CD14-positive monocyte (primary cell): ENCODE results near the gene KLHL10. TPM values are rescaled to one million over a fixed set of nuclear protein-coding genes. Genes with fewer than 3 reads are reported as not detected.

Experiments
- DNase-seq, 3 donors: peaks; one replicate each; pipeline ENCODE4 v3.0.0-alpha.2; 2011 to 2022
- H2AFZ ChIP-seq: 2 replicates; pipeline ENCODE4 v1.6.0; 2012; ENCODE audit warnings: mild to moderate bottlenecking, low read depth, low read length, inconsistent platforms; ENCODE audit not compliant: insufficient read depth, poor library complexity, severe bottlenecking
- H3K27ac ChIP-seq, 2 donors: 1 replicate in 1 of 2; 2 replicates in 1 of 2; pipeline ENCODE4 v1.5.1; 2012 to 2013; ENCODE audit warnings: low read length in 2 of 2, control low read depth in 1 of 2, inconsistent platforms in 1 of 2, low read depth in 1 of 2, mild to moderate bottlenecking in 1 of 2
- H3K27me3 ChIP-seq, 2 donors: one replicate each; pipeline versions ENCODE4 v1.6.0 to v1.6.1; 2011 to 2013; ENCODE audit warnings: low read length in 2 of 2; ENCODE audit not compliant: control insufficient read depth in 2 of 2, insufficient read depth in 2 of 2
- H3K36me3 ChIP-seq, 2 donors: replicated peaks in 1 of 2; 1 replicate in 1 of 2; 2 replicates in 1 of 2; pipeline versions ENCODE4 v1.5.1 to v1.6.1; 2012 to 2013; ENCODE audit warnings: low read length in 2 of 2, control low read depth in 1 of 2, inconsistent platforms in 1 of 2, mild to moderate bottlenecking in 1 of 2; ENCODE audit not compliant: insufficient read depth in 2 of 2, control insufficient read depth in 1 of 2
- H3K4me1 ChIP-seq, 2 donors: 1 replicate in 1 of 2; 2 replicates in 1 of 2; pipeline versions ENCODE4 v1.5.1 to v1.6.1; 2012 to 2013; ENCODE audit warnings: low read length in 2 of 2, control low read depth in 1 of 2, inconsistent platforms in 1 of 2, mild to moderate bottlenecking in 1 of 2, moderate library complexity in 1 of 2; ENCODE audit not compliant: insufficient read depth in 2 of 2, control insufficient read depth in 1 of 2
- H3K4me2 ChIP-seq: replicated peaks from 2 replicates; pipeline ENCODE3; 2012; ENCODE audit warnings: low read length, moderate library complexity, mild to moderate bottlenecking; ENCODE audit not compliant: poor library complexity, severe bottlenecking; ENCODE audit errors: extremely low read depth
- H3K4me3 ChIP-seq, 3 experiments: fragments of 200-600 bp in 1 of 3; sonication (generic) in 1 of 3; replicated peaks in 1 of 3; 1 replicate in 2 of 3; 2 replicates in 1 of 3; pipeline ENCODE4 v1.5.1; 2011 to 2013; ENCODE audit warnings: low read length in 3 of 3, mild to moderate bottlenecking in 3 of 3, control low read depth in 2 of 3, low read depth in 2 of 3, inconsistent platforms in 1 of 3, moderate library complexity in 1 of 3
- H3K79me2 ChIP-seq: 2 replicates; pipeline ENCODE4 v1.6.0; 2012; ENCODE audit warnings: mild to moderate bottlenecking, control low read depth, inconsistent platforms, low read length, moderate library complexity; ENCODE audit not compliant: insufficient read depth
- H3K9ac ChIP-seq: 2 replicates; pipeline ENCODE4 v1.6.0; 2017; ENCODE audit warnings: low read length, mild to moderate bottlenecking; ENCODE audit not compliant: insufficient read depth, poor library complexity, severe bottlenecking
- H3K9me3 ChIP-seq, 2 donors: replicated peaks in 1 of 2; 1 replicate in 1 of 2; 2 replicates in 1 of 2; pipeline versions ENCODE4 v1.5.1 to v1.6.1; 2012 to 2013; ENCODE audit warnings: low read length in 2 of 2, control low read depth in 1 of 2; ENCODE audit not compliant: control insufficient read depth in 1 of 2, insufficient read depth in 1 of 2
- H4K20me1 ChIP-seq: 2 replicates; pipeline ENCODE4 v1.6.0; 2012; ENCODE audit warnings: mild to moderate bottlenecking, low read length, control low read depth, moderate library complexity; ENCODE audit not compliant: insufficient read depth
- H3K27ac Mint-ChIP-seq, 7 donors: one replicate each; pipeline ENCODE4 v1.8.0; 2020; ENCODE audit warnings: mild to moderate bottlenecking in 7 of 7, mixed read lengths in 7 of 7, moderate library complexity in 6 of 7, inconsistent platforms in 2 of 7
- H3K27me3 Mint-ChIP-seq, 3 donors: one replicate each; pipeline ENCODE4 v1.8.0; 2021 to 2022; ENCODE audit warnings: low read depth in 3 of 3, mild to moderate bottlenecking in 3 of 3, mixed read lengths in 3 of 3, moderate library complexity in 3 of 3, inconsistent platforms in 1 of 3
- H3K36me3 Mint-ChIP-seq, 2 donors: one replicate each; pipeline ENCODE4 v1.8.0; 2020; ENCODE audit warnings: mixed read lengths in 2 of 2, inconsistent platforms in 1 of 2, mild to moderate bottlenecking in 1 of 2
- H3K4me1 Mint-ChIP-seq: one replicate; pipeline ENCODE4 v1.8.0; 2020; ENCODE audit warnings: mild to moderate bottlenecking, mixed read lengths
- H3K4me3 Mint-ChIP-seq, 2 donors: one replicate each; pipeline ENCODE4 v1.8.0; 2020; ENCODE audit warnings: mild to moderate bottlenecking in 2 of 2, mixed read lengths in 2 of 2, moderate library complexity in 1 of 2
- H3K9me3 Mint-ChIP-seq, 7 donors: one replicate each; pipeline ENCODE4 v1.8.0; 2020 to 2022; ENCODE audit warnings: mixed read lengths in 7 of 7, mild to moderate bottlenecking in 6 of 7, moderate library complexity in 6 of 7, inconsistent platforms in 2 of 7
- WGBS: methylation state at CpG from one replicate; pipeline ENCODE4 v1.1.5; 2013; ENCODE audit warnings: missing lambda C conversion rate; ENCODE audit not compliant: insufficient coverage; 5-methylcytosine and 5-hydroxymethylcytosine counted together
- intact Hi-C, 2 donors: fragments of 100-400 bp; cut with micrococcal nuclease; formaldehyde crosslinking; loops; one replicate each; pipeline versions ENCODE4 v1.15.0 to v1.15.1; 2023
- polyA plus RNA-seq, 3 donors: library from polyadenylated mRNA; depleted of rRNA in 1 of 3; unstranded in 2 of 3; stranded (reverse) in 1 of 3; fragments of 300-500 nt in 2 of 3; fragments of >200 nt in 1 of 3; fragmentation: Illumina TruSeq in 2 of 3; gene quantifications; 1 replicate in 2 of 3; 2 replicates in 1 of 3; pipeline ENCODE4 v1.2.3, GENCODE V29; 2012 to 2021
- TF ChIP-seq, protein P1 (sequence below): fragments of 200-600 bp; IDR thresholded peaks from one replicate; pipeline ENCODE4 v1.8.0; 2022; ENCODE audit warnings: antibody characterized with exemption, mild to moderate bottlenecking

Gene KLHL10
- polyA plus RNA-seq, 3 donors, result 0.15 TPM; not detected in 2

DNA sequence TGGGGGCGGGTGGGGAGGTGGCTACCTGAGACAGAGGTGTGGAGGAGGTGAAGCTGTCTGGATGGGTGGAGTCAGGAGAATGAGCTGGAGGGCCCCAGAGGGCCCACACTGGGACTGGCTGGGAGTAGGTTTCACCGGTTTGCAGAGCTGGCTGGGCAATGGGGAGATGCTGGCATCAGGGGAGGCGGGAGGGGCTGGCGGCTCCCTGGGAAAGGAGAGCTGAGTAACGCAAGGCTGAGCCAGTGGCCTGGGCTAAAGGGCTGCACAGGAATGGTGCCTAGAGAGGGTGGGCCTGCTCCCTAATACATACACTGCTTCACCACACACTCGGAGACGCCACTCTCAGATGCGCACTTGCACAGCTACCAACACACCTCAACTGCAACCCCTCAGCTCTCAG lies 38.3 kb upstream of the KLHL10 start:
- Mint-ChIP-seq H3K36me3 (no peaks in the 10 kb centered on the region), H3K4me1 (peaks cover 24% of the 10 kb centered on the region), H3K4me3 (no peak overlapping the region), H3K27ac (no peak overlapping the region), H3K27me3 (peaks cover 0 to 7% (median 5%) of the 10 kb centered on the region in 3 donors), H3K9me3 (peaks cover 0 to 2% (median 0%) of the 10 kb centered on the region in 7 donors)
- Histone ChIP-seq H3K9me3 (no peaks in the 10 kb centered on the region), H3K27me3 (no peaks in the 10 kb centered on the region), H3K79me2 (no peaks in the 10 kb centered on the region), H3K4me3 (no peak overlapping the region), H3K4me1 (peaks cover 15 to 19% of the 10 kb centered on the region in 2 donors), H3K9ac (no peak overlapping the region), H4K20me1 (no peaks in the 10 kb centered on the region), H3K27ac (no peak overlapping the region), H3K36me3 (no peaks in the 10 kb centered on the region), H3K4me2 (no peak overlapping the region), H2AFZ (no peak overlapping the region)
- no peak for DNase-seq
- TF ChIP-seq, protein P1, sequence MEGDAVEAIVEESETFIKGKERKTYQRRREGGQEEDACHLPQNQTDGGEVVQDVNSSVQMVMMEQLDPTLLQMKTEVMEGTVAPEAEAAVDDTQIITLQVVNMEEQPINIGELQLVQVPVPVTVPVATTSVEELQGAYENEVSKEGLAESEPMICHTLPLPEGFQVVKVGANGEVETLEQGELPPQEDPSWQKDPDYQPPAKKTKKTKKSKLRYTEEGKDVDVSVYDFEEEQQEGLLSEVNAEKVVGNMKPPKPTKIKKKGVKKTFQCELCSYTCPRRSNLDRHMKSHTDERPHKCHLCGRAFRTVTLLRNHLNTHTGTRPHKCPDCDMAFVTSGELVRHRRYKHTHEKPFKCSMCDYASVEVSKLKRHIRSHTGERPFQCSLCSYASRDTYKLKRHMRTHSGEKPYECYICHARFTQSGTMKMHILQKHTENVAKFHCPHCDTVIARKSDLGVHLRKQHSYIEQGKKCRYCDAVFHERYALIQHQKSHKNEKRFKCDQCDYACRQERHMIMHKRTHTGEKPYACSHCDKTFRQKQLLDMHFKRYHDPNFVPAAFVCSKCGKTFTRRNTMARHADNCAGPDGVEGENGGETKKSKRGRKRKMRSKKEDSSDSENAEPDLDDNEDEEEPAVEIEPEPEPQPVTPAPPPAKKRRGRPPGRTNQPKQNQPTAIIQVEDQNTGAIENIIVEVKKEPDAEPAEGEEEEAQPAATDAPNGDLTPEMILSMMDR, result no peak
- intact Hi-C loops, result no loop called here
- 94% methylated on average over 7 of the region's 8 CpGs for WGBS

DNA sequence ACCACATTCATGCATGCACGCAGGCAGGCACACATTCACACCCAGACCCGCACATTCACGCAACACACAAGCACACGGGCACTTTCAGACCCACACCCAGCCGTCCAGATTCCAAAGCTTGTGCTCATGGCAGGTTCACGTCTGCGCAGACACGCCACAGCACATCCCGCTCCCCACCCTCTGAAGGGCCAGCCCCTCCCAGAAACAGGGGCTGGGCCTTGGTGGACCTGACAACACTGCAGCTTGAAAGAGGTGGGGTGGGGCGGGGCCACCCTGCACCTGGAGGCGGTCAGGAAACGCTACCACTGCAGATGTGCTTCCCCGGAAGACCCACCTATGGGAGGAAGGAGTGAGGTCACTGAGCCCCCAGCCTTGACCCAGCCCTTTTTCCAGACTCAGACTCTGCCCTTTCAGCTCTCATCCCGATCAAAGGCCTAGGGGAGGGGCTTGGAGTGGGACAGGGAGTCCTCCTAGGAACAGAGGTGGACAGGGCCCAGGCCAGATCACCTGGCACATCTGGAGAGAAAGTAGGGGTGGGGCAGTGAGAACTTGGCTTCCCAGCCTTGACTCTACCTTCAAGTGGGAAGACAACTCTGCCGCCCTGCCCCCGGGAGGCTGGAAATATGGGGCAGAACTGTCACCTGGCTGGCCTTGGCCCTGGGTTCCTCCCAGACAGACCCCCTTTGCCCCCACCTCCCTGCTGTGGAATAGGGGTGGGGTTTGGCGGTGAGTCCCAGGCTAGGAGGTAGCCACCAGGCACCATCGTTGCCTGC lies 36.8 kb upstream of the KLHL10 start:
- peaks cover 12 to 15% of the 10 kb centered on the region in 2 donors for H3K4me1 ChIP-seq
- H4K20me1 ChIP-seq, result no peaks in the 10 kb centered on the region
- no peaks in the 10 kb centered on the region for H3K27me3 ChIP-seq
- no peak overlapping the region for H3K9ac ChIP-seq
- 90% methylated on average over 11 of the region's 18 CpGs for WGBS
- no peak overlapping the region for H3K4me2 ChIP-seq
- TF ChIP-seq, protein P1, result no peak
- no peak for DNase-seq
- no peaks in the 10 kb centered on the region for H3K9me3 ChIP-seq
- H3K27ac ChIP-seq, result no peak overlapping the region
- H3K27ac Mint-ChIP-seq, result no peak overlapping the region
- H3K4me1 Mint-ChIP-seq, result peaks cover 20% of the 10 kb centered on the region
- H3K27me3 Mint-ChIP-seq, result peaks cover 2 to 7% (median 7%) of the 10 kb centered on the region in 3 donors
- peaks cover 0 to 2% (median 0%) of the 10 kb centered on the region in 7 donors for H3K9me3 Mint-ChIP-seq
- H3K4me3 ChIP-seq, result no peak overlapping the region
- no peak overlapping the region for H3K4me3 Mint-ChIP-seq
- H3K79me2 ChIP-seq, result no peaks in the 10 kb centered on the region
- no peak overlapping the region for H2AFZ ChIP-seq
- H3K36me3 Mint-ChIP-seq, result no peaks in the 10 kb centered on the region
- intact Hi-C loops, result loop anchor here (1.0 to 2.0 kb wide), 2 partner anchors 62 kb away; no protein-coding TSS in a partner anchor
- H3K36me3 ChIP-seq, result no peaks in the 10 kb centered on the region
